Measurements from ENCODE around the gene BATF.

The BATF gene

DNA sequence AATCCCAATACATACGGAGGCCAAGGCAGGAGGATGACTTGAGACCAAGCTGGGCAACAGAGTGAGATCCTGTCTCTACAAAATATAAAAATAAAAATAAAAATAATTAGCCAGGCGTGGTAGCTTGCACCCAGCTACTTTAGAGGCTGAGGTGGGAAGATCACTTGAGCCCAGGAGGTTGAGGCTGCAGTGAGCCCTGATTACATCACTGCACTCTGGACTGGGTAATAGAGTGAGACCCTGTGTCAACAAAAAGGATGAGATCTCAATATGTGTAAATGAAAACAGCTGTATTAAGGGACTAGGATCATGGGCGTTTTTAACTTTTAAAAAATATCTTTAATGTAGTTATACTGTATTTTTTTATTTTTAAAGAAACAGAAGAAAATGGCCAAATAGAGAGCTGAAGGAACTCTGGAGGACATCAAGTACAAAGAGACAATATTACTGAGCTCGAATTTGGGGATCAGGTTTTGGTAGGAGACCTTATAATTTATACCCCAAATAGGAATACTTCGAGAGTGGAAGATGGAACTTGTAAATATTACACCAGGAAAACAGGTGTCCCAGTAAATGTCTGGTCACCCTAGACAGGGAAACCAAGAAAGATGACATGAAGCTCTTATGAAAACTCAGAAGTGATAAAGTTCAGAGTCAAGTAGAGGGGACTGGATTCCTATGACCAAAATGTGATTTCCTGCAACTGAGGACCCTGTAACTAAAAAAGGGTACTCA is 13.1 kb downstream of the BATF start:
- no peak for DNase-seq

DNA sequence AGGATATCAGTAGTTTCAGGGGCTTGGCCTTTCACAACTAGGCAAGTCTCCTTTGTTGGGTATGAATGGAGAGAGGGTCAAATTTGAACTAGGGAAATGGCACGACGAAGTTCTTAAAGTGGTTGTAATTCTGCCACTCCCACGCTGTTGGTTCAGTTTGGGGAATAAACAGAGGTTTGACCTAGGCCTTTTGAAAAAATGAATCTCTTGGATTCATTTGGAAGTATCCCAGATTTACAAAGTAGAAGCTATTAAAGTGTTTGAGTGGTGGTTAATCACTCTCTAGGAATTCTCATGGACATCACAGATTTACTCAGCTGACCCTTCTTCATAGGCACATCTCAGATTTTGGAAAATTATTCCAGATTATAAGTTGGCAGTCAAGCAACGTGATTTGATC is 14.8 kb downstream of the BATF start:
- no peak for DNase-seq

DNA sequence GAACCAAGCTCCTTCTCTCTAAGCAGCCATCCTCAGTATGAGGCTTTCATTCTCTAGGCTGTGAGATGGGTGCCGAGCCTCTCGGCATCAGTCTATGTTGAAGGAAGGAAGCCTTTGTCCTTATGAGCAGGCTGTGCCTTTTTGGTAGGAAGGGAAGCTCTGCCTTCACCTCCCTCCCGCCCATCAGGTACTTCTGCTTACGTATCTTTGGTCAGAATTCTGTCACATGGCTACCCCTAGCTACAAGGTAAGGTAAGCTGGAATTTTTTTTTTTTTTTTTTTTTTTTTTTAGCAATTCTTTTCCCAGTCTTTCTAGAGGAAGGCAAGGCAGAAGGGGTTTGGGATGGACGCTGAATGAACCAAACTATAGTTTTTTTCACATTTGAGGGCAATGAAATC is 16.9 kb downstream of the BATF start:
- DNase-seq: no peak

DNA sequence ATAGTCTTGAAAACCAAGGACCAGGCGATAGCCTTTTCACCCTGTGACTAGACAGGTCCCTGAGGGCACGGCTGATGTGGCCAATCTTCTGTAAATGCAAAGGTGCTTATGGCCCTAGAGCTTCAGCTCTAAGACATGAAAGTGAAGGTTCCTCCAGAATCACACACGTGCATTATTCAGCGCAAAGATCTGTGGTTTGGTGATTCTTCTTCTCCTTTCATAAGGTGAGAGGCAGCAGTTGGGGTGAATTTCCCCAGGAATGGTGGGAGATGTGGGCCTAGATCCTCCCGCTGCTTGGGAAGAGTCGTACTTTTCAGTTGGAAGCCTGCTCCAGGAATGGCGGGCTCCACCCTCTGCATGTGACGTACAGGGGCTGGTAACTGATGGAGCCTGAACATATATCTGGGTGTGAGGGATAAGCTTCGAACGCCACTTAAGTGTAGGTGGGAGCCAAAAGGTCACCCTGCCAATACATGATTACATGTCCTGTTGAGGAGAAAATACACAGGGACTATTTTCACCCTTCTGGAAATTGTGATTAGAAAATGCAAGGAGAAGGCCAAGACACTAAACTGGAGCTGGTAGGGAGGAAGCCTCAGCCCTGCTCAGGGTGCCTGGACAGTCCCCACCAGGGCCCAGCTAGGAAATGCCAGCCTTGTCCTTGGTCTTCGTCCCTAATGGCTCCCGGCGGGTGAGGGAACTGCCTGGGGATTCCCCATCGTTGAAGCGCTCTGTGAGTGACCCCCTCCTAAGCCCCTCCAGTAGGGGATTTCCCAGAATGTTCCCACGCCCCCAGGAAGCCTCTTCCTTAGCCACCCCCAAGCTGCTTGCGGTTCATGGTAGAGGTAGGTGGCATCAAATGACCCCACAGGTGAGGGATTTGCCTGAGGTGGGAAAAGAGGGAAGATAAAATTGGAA is 17.6 kb downstream of the BATF start:
- DNase-seq: no peak

DNA sequence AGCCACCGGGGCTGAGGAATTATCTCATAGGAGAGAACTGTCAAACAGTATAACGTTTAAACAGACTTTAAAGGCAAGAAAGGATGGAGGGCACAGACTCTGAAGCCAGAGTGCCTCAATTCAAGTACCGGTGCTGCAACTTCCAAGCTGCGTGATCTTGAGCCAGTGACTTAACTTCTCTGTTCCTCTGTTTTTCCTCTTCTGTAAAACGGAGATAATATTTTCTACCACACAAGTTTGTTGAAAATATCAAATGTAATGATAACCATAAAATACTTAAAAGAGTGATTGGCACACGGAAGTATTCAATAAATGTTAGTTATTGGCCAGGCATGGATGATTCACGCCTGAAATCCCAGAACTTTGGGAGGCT is 18.2 kb downstream of the BATF start:
- DNase-seq: no peak

DNA sequence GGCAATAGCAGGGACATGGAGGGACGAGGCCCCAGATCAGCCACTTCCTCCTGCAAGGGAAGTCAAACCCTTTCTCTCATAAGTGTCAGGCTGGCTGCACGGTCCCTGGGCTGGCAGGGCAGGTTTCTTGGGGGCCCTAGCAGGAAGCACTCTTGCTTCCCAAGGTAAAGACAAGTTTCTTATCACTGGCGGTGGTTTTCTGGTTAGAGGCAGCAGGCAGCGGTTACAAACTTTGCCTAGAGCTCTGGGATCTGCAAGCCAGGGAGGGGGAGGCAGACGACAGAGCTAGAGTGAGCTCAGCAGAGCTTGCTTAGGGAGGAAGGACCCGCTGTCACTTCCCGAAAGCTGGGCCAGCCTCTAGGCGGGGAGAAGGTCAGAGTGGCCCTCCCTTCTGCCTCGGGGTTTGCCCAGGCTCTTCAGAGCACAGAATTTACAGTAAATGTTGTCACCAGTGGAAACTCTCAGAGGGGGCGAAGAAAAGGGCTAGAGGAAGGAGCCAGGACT is 20.4 kb downstream of the BATF start:
- no peak for DNase-seq

DNA sequence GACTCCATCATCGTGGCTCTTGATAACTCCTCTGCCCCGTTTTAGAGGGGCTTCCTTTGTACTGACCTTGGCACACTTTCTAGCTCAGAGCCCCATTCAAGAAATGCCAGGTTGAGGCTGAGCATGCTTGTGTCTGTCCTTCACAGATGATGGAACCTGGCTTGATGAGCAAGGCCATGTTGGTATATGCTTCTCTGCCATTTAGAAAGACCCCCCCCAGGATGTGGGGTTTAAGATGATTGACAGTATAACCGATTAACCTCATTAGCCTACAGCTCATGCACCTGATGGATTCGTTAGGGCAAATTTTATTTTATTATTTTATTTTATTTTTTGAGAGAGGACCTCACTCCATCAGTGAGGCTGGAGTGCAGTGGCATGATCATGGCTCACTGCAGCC is 21.0 kb downstream of the BATF start:
- no peak for DNase-seq

DNA sequence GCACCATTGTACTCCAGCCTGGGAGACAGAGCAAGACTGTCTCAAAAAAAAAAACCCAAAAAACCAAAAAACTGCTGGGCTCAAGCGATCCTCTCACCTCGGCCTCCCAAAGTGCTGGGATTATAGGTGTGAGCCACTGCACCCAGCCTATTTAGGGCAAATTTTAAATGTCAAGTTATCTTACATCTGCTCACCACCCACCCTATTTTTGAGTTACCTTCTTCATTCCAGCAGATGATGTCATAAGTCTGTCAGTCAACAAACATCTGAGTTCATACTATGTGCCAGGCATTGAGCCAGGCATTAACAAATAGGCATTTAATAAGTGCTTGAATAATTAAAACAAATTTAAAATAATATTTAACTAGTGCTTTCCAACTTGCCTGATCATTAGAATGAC is 21.5 kb downstream of the BATF start:
- no peak for DNase-seq

DNA sequence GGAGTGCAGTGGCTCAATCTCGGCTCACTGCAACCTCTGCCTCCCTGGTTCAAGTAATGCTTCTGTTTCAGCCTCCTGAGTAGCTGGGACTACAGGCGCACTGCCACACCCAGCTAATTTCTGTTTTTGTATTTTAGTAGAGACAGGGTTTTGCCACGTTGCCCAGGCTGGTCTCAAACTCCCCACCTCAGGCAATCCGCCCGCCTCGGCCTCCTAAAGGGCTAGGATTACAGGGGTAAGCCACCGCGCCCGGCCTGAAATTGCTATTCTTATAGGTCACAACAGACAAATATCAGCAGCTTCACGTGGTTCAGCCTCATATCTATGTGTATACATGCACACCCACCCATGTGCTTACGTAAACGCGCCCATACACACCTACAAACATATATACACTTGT is 23.6 kb downstream of the BATF start:
- no peak for DNase-seq

DNA sequence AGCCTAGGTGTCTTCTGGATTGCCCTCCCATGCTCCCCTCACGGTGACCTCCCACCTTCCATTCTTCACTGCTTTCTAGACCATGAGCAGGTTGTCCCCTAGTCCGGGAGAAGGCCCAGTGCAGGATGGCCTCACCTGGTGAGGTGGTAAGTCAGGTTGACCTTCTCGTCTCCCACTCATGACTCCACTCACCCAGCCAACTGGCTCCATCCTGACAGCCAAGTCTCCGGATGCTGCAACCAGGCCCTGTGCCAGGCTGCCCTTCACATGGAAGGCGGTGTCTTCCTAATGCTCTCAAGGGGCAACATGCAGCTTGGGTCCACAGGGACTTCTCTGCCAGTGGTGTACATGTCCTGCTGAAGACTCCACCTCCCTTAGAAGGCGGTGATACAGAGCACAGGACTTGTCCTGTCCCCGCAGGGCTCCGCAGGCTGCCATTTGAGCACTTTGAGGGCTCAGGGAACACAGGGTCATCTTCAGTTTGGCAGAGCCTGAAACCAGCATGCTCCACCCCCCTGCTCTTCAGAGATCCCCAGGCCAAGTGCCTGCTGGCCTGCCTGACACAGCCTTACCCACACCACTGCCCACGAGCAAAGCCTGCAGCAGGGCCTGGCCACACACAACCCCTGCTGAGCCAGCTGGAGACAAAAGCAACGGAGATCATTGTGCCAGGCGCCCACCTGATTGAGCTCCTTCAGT is 25.4 kb downstream of the BATF start:
- no peak for DNase-seq

DNA sequence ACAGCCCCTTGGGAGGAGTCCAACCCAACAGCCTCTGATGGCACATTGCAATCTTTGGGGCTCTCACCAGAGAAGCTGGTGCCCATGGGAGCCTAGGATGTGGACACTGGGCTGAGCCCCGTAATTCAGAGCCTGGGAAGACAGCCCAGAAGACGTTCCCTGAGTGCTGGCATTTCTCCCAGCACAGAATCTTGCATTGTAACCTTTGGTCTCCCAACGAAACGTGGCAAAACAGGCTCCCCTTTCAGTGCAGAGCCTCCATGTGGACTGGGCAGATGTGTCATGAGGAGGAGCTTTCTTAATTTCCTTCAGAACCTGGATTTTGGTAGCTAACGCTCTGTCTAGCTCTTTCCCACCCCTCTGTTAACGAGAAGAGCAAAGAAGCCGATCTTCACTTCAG is 26.3 kb downstream of the BATF start:
- DNase-seq: no peak

DNA sequence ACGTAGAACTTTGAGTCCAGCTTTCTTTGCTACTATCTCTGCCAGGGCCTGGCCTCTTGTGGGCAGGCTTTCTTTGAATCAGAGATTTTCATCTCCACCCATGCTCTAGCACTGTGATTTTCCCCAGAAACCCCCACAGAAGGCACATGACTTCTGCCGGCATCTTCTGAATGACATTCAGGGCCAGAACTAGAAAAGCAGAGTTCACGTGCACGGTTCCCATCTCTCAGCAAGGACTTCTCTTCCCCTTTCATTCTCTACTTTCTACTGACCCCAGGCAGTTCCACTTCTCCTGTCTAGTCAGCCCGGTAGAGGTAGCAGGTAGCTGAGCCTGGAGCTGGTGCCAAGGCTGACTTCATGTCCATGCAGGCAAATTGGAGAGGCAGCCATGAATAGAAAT is 26.9 kb downstream of the BATF start:
- DNase-seq: no peak

DNA sequence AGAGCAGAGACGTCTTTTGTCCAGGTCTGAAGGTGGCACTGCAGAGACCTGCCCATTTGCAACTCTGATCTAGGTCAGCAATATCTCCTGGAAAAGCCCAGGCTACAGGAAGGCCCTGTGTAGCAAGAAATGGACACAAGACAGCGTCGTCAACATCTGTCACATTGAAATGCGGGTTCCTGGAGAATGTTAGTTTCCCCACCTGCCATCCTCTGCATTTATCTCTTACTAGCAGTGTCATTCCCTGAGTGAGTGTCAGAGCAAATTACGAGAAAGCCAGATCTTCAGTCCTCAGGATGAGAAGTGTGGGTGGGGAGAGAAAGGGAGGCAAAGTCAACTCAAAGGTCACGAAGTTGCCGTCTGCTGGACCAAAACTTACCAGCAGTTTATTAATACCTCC is 28.8 kb downstream of the BATF start:
- DNase-seq: no peak

DNA sequence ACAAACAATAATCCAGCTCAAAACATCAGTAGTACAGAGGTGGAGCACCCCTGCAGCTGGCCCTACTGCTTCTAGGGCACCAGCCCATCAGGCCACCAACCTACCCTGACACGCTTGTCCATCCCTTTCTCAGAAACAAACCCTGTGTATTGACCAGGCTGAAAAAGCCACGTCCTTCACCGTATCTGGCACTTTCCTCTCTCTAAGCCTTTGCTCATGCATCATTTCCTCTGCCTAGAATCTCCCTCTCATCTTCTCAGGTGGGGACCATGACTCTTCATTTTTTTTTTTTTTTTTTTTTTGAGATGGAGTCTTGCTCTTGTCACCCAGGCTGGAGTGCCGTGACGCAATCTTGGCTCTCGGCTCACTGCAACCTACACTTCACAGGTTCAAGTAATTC is 30.9 kb downstream of the BATF start:
- DNase-seq: no peak

DNA sequence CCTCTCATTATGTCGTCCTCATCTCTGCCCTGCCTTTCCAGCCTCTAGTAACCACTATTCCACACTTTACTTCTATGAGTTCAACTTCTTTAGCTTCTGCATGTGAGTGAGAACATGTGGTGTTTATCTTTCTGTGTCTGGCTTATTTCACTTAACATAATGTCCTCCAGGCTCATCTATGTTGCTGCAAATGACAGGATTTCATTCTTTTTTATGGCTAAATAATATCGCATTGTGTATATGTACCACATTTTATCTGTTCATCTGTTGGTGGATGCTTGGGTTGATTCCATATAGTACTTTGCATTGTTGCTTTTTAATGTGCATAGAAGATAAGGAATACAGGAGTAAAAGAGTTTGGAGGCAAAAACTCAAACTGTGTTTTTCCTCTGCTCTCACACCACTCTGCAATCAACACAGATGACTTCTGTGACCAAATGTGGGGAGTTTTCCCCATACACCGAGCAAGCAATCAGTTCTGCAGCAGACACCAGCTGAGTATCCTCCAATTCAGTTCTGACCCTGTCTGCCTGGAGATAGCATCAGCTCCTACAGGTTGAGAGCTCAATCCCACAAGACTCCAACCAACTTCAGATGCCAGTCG is 31.6 kb downstream of the BATF start:
- DNase-seq: no peak

DNA sequence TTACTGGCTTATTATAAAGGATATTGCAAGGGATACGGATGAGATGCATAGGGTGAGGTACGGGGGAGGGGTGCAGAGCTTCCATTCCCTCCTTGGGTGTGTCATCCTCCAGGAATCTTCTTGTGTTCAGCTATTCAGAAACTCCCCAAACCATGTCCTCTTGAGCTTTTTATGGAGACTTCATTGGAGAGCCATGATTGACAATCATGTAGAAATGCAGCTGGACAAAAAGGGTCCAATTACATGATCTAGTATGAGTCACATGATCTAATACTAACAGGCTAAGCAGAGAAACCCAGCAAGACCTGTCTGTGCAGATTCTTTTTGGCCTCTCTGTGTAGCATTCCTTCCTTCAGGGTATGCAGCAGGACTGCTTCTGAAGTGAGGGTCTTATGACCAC is 32.2 kb downstream of the BATF start:
- no peak for DNase-seq

DNA sequence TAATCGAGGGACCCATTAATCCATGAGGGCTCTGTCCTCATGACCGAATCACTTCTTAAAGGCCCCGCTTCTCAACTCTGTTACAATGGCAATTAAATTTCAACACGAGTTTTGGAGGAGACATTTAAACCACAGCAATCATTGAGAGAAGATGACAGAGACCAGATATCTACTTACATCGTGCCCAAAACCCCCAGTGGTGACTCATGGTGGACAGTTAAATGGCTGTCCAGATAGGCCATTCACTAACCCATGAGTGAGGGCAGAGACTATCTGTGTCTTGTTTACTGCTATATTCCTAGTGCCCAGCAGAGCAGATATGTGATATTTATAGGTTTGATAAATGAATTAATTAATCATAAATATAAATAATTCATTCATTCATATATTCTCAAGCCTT is 36.2 kb downstream of the BATF start:
- DNase-seq: no peak

DNA sequence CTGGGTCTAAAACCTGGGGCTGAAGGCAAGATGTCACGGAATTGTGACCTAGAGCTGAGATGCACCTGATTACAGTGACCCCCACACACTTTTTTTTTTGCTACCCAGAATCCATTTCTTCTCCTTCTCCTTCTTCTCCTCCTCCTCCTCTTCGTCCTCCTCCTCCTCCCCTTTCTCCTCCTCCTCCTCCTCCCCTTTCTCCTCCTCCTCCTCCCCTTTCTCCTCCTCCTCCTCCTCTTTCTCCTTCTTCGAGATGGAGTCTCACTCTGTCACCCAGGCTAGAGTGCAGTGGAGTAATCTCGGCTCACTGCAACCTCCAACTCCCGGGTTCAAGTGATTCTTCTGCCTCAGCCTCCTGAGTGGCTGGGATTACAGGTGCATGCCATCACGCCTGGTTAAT is 36.8 kb downstream of the BATF start:
- no peak for DNase-seq

DNA sequence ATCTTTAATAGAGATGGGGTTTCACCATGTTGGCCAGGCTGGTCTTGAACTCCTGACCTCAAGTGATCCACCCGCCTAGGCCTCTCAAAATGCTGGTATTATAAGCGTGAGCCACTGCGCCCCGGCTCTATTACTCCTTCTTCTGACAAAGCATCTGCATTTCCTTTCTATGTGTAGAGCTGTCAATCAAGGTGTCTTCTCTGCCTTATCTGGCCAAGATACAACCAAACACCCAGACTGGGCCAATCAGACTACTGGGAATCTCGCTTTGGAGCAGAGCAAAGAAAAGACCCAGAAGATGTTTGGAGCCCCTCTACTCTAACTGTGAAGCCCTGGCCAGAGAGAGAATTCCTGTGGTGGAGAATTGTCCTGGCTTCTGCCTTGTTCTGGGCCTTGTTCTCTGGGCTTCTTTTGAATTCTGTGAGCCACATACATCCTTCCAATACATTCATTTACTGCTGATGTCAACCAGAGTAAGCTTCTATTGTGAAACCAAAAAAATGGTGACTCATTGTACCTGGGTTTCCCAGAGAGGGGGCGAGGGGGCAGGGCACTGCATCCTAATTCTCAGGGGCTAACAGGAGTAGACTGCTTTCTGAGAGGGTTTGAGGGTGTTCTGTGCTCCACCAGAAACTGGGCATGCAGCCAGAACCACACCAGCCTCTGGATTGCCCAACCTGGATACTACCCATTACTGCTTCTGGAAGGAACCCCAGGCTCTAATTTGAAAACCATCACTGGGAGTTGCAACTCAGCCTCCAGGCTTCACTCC is 37.4 kb downstream of the BATF start:
- no peak for DNase-seq

DNA sequence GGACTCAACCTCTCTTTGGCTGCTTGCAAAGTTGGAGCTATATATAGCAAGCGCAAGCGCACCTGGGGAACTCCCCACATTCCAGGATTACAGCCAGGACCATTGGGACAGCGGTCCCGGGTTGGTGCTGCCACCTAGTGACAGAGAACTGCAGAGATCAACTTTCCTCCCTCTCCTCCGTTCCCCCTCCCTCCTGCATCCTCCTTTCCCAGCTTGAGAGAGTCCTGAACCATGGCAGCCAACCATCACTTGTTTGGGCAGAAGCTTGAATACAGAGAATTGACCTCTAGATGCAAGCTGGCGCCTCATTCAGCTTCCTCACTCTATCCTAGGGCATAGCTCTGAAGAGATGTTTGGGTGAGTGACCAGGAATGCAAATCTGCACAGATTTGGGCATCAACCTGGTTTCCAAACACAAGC is 38.8 kb downstream of the BATF start:
- DNase-seq: no peak

DNA sequence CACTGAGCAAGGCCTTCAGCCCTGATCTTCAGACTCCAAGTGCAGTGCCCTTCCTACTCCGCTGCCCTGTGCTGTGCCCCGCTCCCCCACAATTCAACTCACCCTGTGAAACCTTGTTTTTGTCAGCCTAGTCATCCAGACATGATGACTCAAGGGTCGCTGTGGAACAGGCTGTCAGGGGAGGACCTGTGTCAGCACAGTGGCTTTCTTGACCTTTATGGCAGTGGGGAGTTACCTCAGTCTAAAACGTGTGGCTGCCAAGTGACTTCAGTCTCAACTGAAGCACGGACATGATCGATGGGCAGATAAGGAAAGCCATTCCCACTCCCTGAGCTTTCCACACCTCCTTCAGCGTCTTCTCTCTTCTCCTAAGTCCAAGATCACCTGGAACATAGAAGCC is 39.8 kb downstream of the BATF start:
- DNase-seq: no peak

DNA sequence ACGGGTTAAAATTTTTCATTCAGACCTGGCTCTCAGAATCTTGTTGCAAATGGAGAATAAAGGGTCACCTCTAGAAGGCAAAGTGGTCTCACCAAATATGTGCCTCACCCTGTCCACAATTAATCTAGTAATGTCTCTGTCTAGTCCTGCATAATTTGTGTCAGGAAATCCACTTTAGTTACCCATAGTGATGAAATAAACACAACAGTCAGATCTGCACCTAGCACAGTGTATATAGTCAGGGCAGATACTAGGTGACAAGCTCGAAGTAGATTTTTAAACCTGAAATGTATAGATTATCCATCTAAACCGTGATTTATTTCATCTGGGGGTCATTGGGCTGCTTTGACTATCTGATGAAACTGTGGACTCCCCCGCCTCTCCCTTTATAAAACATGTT is 40.2 kb downstream of the BATF start:
- DNase-seq: no peak
